ENCODE results near the gene WDR36.
A peak's percentile ranks its signal among the peaks of the same experiment; 100 is the strongest.

WDR36 gene

GRCh38 chr5:111115229-111115628, 23.1 kb downstream of the WDR36 start:
- no peak for TF ChIP-seq JUND (IDR thresholded peaks at IDR 0.05; ENCODE audit: low read depth)
- no peak for DNase-seq (ENCODE audit: low read depth in 1 of 2, low spot score in 1 of 2)
- in situ Hi-C loops (cut with HindIII; ENCODE audit: low pct_unique_long_range_greater_than_20kb, low sequenced_read_pairs) = no loop called here

DNA sequence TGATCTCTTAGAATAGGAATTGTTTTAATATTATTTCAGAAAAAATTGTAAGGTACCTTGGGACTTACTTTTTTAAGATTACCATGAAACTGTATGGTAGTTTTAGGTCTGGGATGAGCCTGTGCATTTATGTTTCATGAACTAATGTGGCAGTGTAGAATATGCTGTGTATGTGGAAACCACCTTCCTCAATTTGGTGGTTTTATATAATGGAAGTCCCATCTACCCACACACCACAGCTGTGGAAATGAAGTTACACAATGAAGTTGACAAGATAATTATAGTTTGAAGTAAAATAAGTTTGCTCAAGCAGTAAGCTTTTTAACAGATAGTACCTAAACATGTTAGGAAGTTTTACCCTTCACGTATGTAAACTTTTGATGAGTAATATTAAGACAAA, 24.4 kb downstream of the WDR36 start:
- in situ Hi-C loops (cut with HindIII; ENCODE audit: low pct_unique_long_range_greater_than_20kb, low sequenced_read_pairs) = no loop called here
- DNase-seq (ENCODE audit: low read depth in 1 of 2, low spot score in 1 of 2) = no peak
- no peak for TF ChIP-seq JUND (IDR thresholded peaks at IDR 0.05; ENCODE audit: low read depth)

GRCh38 chr5:111117136-111117535, 25.0 kb downstream of the WDR36 start:
- no peak for TF ChIP-seq JUND (IDR thresholded peaks at IDR 0.05; ENCODE audit: low read depth)
- no peak for DNase-seq (ENCODE audit: low read depth in 1 of 2, low spot score in 1 of 2)
- in situ Hi-C loops (cut with HindIII; ENCODE audit: low pct_unique_long_range_greater_than_20kb, low sequenced_read_pairs) = no loop called here

GRCh38 chr5:111119221-111119620, 27.1 kb downstream of the WDR36 start:
- DNase-seq (ENCODE audit: low read depth in 1 of 2, low spot score in 1 of 2) = no peak
- TF ChIP-seq JUND (IDR thresholded peaks at IDR 0.05; ENCODE audit: low read depth) = no peak
- in situ Hi-C loops (cut with HindIII; ENCODE audit: low pct_unique_long_range_greater_than_20kb, low sequenced_read_pairs) = no loop called here

DNA sequence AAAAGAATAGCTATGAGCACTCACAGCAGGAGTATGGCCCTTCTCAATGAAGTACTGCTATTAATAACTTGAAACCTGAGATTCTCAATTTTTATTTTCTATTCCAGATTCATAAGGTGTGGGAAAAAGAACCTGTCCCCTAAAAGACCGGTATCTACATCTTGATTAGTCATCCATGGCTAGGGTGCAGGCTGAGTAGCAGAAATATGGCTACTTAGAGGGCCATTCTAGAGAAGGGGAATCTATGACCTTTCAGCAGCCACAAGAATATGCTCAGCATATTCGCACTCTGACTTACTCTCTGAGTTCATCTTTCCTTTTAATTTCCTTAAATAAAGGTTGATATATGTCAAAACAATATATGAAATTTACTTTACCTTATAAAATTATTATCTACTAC, 27.7 kb downstream of the WDR36 start:
- no peak for TF ChIP-seq JUND (IDR thresholded peaks at IDR 0.05; ENCODE audit: low read depth)
- no peak for DNase-seq (ENCODE audit: low read depth in 1 of 2, low spot score in 1 of 2)
- in situ Hi-C loops (cut with HindIII; ENCODE audit: low pct_unique_long_range_greater_than_20kb, low sequenced_read_pairs) = no loop called here

- in situ Hi-C loops (cut with HindIII; ENCODE audit: low pct_unique_long_range_greater_than_20kb, low sequenced_read_pairs) = no loop called here
- TF ChIP-seq JUND (IDR thresholded peaks at IDR 0.05; ENCODE audit: low read depth) = no peak
- DNase-seq (ENCODE audit: low read depth in 1 of 2, low spot score in 1 of 2) = no peak
Measured at GRCh38 chr5:111120911-111121310, 28.8 kb downstream of the WDR36 start.

GRCh38 chr5:111121926-111122325, 29.8 kb downstream of the WDR36 start:
- DNase-seq (ENCODE audit: low read depth in 1 of 2, low spot score in 1 of 2) = no peak
- TF ChIP-seq JUND (IDR thresholded peaks at IDR 0.05; ENCODE audit: low read depth) = no peak
- in situ Hi-C loops (cut with HindIII; ENCODE audit: low pct_unique_long_range_greater_than_20kb, low sequenced_read_pairs) = no loop called here

DNA sequence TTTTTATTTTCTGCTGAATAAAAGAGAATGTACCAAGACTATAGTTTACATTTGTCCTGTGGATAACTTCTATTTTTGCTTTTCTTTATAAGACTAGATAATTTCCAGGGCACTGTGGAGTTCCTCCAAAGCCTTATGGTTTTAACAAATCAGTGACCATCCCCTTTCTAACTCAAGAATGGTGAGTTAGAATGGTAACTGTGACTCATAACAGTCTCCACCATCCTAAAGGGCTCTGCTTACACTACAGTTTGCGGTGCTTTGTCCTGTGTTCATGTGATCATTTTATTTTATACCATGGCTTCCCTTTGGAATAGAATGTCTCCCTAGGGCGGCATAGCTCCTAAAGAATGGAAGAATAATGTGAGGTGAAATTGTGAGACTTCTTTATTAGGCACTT, 30.2 kb downstream of the WDR36 start:
- no peak for TF ChIP-seq JUND (IDR thresholded peaks at IDR 0.05; ENCODE audit: low read depth)
- in situ Hi-C loops (cut with HindIII; ENCODE audit: low pct_unique_long_range_greater_than_20kb, low sequenced_read_pairs) = no loop called here
- no peak for DNase-seq (ENCODE audit: low read depth in 1 of 2, low spot score in 1 of 2)

DNA sequence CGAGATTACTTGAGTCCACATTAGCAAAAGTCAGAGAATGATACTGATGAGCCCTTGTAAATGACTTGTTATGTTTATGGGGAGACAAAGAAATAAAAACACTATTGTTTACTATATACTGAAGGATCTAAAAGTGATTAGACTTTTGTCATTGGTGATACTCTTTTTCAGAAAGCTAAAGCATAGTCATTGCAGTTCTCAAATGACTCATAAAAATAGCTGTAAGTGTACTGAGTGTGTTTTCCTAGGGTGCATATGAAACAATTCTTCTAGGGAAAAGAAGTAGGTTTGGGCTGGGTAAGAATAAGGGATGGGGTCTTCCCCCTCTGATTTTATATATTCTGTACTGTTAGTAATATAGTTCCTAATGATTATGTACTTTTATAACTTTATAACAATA, 32.6 kb downstream of the WDR36 start:
- no peak for TF ChIP-seq JUND (IDR thresholded peaks at IDR 0.05; ENCODE audit: low read depth)
- in situ Hi-C loops (cut with HindIII; ENCODE audit: low pct_unique_long_range_greater_than_20kb, low sequenced_read_pairs) = no loop called here
- no peak for DNase-seq (ENCODE audit: low read depth in 1 of 2, low spot score in 1 of 2)

- no peak for TF ChIP-seq JUND (IDR thresholded peaks at IDR 0.05; ENCODE audit: low read depth)
- in situ Hi-C loops (cut with HindIII; ENCODE audit: low pct_unique_long_range_greater_than_20kb, low sequenced_read_pairs) = no loop called here
- DNase-seq (ENCODE audit: low read depth in 1 of 2, low spot score in 1 of 2) = no peak
Measured at GRCh38 chr5:111126896-111127295, 34.7 kb downstream of the WDR36 start.

DNA sequence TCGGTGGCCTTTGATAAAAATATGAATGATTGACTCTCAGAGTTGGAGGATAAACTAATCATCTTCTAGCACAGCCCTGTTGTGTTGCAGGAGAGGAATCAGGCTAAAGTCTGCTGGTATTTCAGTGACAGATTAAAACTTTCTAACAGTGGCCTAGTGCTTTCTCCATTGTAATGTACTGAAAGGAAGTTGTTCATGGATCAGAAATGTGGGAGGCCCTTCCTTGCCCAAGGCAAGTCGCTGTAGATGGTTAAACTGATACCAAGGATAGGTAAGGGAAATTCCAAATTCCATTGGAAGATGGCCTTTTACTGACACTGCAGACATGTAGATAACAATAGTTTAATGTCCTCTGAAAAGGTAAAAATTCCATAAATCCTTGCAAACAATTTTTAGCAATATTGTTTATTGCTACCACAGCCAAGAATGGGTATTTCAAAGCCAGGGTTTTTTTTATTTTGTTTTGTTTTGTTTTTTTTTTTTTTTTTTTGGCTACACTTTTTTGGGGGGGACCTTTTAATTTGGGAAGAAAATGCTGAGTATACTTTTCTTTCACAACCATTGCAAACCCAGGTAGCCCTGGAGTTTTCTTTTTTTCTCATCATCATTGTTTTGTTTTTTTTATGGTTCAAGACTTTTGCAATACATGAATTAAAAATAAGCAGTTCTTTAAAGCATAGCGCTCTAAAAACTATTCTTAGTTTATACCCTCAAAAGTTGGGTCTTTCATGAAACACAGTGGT, 35.5 kb downstream of the WDR36 start:
- DNase-seq (ENCODE audit: low read depth in 1 of 2, low spot score in 1 of 2) = peak in 1 of 2 experiments; percentile 41
- in situ Hi-C loops (cut with HindIII; ENCODE audit: low pct_unique_long_range_greater_than_20kb, low sequenced_read_pairs) = no loop called here
- TF ChIP-seq JUND (IDR thresholded peaks at IDR 0.05; ENCODE audit: low read depth) = no peak

GRCh38 chr5:111129938-111130337, 37.8 kb downstream of the WDR36 start:
- in situ Hi-C loops (cut with HindIII; ENCODE audit: low pct_unique_long_range_greater_than_20kb, low sequenced_read_pairs) = no loop called here
- DNase-seq (ENCODE audit: low read depth in 1 of 2, low spot score in 1 of 2) = no peak
- TF ChIP-seq JUND (IDR thresholded peaks at IDR 0.05; ENCODE audit: low read depth) = no peak

GRCh38 chr5:111131356-111131755, 39.2 kb downstream of the WDR36 start:
- no peak for DNase-seq (ENCODE audit: low read depth in 1 of 2, low spot score in 1 of 2)
- in situ Hi-C loops (cut with HindIII; ENCODE audit: low pct_unique_long_range_greater_than_20kb, low sequenced_read_pairs) = no loop called here
- TF ChIP-seq JUND (IDR thresholded peaks at IDR 0.05; ENCODE audit: low read depth) = no peak

DNA sequence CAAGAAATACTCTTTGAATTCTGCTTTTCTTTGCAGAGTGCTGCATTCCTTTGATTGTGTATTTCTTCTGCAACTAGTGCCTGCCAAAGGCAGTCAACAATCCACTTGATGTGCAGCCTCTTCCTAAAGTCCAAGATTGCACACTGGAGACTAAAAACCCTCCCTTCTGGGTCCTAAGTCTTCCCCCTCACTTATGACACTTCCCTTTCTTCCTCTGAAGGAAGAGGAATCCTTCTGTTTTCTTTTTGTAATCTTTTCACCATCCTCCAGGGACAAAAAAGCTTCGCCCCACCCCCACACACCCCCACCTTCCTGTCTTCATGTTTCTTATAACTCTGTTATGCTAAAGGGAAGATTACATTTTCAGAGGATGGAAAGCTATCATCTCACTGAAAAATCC, 39.9 kb downstream of the WDR36 start:
- DNase-seq (ENCODE audit: low read depth in 1 of 2, low spot score in 1 of 2) = no peak
- in situ Hi-C loops (cut with HindIII; ENCODE audit: low pct_unique_long_range_greater_than_20kb, low sequenced_read_pairs) = no loop called here
- TF ChIP-seq JUND (IDR thresholded peaks at IDR 0.05; ENCODE audit: low read depth) = no peak
